Stimulated activated CD8-positive, alpha-beta memory T cell treated with anti-CD3 and anti-CD28 coated beads, Interleukin-15, amount 100 ng/mL, for 48 hours (primary cell): ENCODE results near the gene ARHGDIB.

ENCODE experiments used
- DNase-seq, 2 donors: peaks; one replicate each; pipeline ENCODE4 v3.0.0-alpha.2; 2020; ENCODE audit warnings: low read depth in 2 of 2

ARHGDIB gene

DNA sequence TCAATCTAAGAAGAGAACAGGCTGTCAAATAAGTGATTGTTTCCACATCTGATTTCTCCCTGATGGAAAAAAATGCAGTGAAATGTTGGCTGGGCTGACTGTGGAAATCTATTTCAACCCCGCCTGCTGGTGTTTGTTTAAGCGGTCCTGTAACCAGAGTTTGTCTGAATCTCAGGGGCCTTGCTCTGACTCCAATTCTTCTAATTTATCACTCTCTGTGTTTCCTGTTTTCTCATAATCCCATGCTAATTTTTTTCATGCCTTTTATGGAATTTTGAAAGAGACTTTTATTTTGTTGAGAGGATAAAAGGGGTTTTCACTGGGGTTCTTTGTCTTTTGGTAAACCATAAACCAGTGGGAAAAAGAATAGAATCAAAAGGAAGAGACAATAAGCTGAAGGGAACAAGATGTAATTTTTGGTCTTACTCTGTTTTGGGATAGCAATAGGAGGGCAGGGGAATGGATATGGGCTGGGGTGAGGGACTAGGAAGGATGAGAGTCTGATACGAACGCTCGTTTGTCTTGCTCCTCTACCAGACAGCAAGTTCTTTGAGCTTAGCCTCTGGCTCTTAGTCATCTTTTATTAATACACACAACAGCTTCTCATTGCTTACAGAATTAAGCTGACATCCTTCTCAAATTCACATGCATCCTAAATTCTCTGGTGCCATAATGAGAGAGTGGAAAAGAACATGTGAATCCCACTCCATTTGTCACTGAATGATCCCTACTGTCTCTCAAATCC is 67.7 kb downstream of the ARHGDIB start:
- no peak for DNase-seq

DNA sequence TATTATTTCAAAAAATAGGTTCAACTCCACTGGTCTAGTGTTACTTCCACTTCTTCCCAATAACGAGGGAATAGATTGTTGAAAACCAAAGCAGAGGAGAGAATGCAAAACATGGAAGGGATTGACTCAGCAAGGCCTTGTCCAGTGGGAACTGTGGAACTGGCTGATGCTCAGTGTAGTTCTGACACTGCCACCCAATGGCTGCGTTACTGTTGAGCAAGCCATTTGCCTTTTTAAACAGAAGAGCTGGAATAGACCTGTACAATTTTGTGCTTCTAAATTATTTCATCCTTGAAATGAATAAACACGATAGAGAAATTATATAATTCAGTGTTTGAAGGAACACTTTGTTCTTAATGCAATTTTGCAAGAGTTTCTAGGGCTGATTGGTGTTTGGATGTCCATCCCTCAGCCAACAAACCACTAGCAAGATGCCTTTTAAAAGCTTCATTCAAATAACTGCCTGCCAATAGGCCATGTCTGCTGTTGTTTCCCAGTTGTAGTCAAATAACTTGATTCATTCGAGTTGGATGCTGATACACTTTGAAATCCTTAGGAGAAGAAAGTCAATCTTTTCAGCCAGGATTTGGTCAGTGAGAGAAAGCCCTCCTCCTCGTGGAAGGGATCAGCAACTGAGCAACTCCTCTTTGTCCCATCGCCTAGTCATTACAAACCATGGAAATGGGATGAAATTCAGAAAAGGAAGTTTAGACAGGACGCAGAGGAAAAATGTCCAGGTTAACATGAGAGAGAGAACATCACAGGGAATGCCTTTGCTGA is 68.5 kb downstream of the ARHGDIB start:
- no peak for DNase-seq
